IPS-NIHi7 (cell line): ENCODE measurements around the gene COQ2.
"Not testable (repeated sequence)": the region's sequence is repeated elsewhere in the genome, so short reads cannot be mapped to it uniquely, and the experiment has no call there.

Experiments
- DNase-seq: peaks from one replicate; pipeline ENCODE4 v3.0.0; 2012; ENCODE audit warnings: mixed read lengths; ENCODE audit errors: extremely low spot score

The COQ2 gene

GRCh38 chr4:83247415-83248357 lies 36.9 kb downstream of the COQ2 start:
- DNase-seq, result no peak

- no peak for DNase-seq
Observed at GRCh38 chr4:83241132-83241531, 43.5 kb downstream of the COQ2 start.

GRCh38 chr4:83240379-83240875 lies 44.2 kb downstream of the COQ2 start:
- no peak for DNase-seq

DNA sequence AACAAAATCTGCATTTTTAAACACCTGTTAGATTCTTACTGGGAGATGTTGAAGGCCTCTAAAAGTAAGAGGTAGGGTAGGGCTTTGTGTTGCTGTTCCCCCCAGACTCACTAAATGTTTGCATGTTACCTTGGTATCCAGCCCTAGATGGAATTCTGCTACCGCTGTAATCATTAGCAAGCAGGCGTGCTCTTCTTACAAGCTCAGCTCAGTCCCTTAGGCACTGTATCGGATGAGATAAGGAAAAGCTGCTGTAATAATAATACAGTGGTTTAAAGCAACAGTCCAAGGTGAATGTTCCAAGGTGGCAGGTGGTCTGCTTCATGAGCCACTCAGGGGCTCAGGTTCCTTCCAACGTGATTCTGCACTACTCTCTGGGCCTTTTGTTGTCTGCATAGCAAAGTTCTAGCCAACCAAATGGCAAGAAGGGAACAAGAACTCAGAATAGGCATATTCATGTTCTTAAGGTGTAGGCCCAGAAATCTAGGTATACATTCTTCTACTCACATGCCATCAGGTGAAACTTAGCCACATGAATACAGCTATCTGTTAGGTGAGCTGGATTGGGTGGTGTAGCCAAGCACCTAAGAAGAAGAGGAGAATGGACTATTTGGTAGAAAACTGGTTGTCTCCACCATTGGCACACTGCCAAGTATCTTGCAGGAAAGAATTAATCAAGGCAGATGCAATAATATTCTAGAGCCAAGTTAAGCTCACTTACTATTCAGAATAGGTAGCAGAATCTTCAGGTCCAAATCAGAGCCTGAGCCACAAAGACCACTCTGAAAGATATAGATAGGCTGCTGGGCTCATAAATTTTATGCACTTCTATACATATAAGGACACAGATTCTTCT lies 46.0 kb downstream of the COQ2 start:
- no peak for DNase-seq

DNA sequence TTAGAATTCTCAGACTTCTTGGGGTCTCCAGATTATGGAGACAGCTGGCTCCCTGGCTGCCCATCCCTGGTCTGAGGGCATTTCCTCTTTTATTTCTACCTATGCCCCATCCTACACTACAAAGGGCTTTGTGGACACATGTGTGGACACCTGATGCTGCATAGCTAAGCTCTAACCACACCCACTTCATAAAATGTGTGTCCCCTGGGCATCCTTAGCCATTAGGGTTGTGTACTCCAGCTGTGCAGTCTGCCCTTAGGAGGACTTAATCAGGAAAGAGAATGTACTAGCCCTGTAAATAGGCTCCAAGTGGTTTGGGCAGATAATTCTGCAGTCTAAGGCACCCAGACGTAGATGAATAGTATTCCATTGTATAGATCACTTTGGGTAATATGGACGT lies 47.0 kb downstream of the COQ2 start:
- DNase-seq, result no peak

GRCh38 chr4:83235645-83236133 lies 48.9 kb downstream of the COQ2 start:
- not testable (repeated sequence) for DNase-seq

DNA sequence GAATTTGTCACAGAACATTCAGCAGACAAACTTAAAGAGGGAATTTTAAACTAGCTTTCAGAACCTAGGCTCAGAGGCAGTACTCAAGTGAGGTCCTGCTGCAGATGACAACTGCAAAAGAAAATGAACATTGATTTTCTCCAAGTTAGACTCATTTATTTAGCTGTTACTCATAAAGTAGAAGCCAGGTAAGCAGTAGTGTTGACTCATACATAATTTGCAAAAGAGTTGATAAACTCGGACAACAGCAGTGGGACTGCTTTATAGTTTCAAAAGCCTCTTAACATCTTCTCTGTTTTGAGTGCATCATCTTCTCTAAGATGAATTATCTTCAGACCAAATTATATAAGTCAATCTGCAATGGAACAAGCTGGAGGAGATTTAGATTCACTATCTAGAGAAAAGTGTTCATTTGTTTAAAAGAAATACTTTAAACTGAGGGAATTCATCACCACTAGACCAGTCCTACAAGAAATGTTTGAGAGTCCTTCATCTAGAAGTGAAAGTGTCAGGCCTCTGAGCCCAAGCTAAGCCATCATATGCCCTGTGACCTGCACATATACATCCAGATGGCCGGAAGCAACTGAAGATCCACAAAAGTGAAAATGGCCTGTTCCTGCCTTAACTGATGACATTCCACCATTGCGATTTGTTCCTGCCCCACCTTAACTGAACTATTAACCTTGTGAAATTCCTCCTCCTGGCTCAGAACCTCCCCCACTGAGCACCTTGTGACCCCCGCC lies 49.5 kb downstream of the COQ2 start:
- DNase-seq, result no peak

DNA sequence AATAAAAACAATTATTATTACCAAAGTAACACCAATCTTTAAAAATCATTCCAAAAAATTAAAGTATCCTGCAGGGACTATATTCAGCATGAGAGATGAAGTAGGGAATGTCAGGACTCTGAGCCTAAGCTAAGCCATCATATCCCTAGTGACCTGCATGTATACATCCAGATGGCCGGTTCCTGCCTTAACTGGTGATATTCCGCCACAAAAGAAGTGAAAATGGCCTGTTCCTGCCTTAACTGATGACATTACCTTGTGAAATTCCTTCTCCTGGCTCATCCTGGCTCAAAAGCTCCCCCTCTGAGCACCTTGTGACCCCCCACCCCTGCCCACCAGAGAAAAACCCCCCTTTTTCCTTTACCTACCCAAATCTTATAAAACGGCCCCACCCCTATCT lies 50.2 kb downstream of the COQ2 start:
- not testable (repeated sequence) for DNase-seq

- DNase-seq, result no peak
Observed at GRCh38 chr4:83232082-83232481, 52.5 kb downstream of the COQ2 start.

DNA sequence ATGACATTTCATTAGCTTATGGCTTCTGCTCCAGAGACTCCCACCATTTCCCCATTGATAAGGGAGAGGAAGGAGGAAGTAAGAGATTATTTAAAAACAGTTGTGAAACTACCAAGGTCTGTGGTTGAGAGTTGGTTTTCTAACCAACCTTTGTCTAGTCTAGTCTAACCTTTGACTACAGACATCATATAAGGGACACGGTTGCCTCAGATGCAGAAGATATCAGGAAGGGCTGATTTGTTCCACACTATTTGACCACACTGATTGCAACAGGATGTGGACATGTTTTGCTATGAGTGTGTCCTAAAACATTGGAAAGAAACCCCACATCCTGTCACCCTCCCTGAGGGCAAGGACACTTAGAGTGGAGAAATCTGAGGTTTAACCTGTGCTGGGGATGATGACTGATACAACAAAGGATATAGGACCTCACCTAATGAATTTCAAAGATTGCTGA lies 53.0 kb downstream of the COQ2 start:
- no peak for DNase-seq

- no peak for DNase-seq
Observed at GRCh38 chr4:83230928-83231327, 53.7 kb downstream of the COQ2 start.

DNA sequence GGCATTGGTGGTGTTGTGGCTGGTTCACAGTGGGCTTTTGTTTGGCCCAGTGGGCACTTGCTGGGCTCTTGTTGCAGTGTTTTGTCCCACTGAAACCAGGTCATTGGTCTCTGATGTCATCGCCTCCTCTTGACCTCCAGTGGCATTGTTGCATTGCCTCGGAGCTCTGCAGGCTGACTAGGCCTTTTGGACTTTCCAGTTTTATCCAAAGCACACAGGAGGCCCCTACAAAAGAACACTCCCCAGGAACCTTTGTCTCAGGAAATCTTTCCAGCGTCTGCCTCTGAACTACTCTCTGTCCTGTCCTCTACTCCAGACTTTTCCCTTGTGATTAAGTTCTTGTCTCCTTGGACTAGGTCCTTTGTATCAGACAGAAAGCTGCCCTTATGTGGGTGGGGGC lies 54.8 kb downstream of the COQ2 start:
- no peak for DNase-seq

GRCh38 chr4:83228231-83228630 lies 56.4 kb downstream of the COQ2 start:
- no peak for DNase-seq

DNA sequence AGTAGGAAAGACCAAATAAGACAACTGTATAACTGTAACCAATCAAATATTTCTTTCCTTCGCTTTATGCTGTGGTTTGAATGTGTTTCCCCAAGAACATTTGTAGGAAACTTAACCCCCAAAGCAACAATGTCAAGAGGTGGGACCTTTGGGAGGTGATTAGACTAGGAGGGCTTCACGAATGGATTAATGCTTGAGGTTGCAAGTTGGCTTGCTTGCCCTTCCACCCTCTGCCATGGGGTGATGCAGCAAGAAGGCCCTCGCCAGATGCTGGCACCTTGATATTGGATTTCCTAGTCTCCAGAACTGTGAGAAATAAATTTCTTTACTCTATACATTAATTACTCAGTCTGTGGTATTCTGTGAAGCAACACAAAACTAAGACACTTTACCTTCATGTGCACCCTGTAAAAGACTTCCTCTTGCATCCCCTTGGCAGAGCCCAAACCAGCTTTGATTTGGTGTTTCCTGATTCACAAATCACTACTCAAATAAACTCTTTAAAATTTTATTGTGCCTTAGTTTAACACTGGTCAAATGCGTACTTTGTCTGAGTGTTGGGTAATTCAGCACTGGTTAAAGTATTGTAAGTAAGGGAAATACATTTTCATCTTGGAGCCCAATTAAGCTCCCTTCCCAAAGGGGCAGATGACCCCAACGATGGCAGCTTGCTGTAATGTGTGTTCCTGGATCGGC lies 59.9 kb downstream of the COQ2 start:
- no peak for DNase-seq

DNA sequence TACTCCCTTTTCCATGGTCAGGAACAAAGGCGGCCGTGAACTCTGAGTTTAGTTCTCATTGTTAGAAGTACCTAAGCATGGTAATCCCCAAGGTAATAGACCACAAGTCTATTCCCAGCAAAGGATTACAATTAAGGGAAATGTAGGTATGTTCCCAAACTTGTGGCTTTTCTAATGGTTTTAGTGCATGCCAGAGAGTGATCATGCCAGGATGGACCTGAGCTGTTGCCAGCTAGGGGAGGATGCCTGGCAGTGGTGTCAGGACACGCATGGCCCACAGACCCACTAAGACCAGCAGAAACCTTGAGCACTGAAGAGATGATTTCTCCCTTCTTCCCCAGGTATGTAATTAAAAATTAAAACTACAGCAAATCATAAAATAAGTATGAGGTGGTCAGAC lies 60.8 kb downstream of the COQ2 start:
- no peak for DNase-seq

DNA sequence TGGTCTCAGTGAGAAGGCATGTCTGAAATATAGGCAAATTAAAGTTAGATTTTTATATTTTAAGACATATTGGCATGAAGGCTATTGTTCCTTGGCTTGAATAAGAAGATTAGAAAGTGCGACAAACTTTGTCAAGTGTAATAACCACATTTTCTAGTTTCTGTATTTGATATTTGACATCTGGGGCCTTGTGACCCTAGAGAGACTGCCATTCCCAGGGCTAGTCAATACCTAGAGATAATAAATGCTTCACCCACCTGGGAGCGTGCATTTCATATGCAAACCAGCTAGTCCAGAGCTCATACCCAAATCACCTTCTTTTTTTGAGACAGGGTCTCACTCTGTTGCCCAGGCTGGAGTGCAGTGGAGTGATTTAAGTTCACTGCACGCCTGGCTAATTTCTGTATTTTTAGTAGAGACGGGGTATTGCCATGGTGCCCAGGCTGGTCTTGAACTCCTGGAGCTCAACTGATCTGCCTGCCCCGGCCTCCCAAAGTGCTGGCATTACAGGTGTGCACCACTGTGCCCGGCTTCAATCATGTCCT lies 62.6 kb downstream of the COQ2 start:
- DNase-seq, result no peak

DNA sequence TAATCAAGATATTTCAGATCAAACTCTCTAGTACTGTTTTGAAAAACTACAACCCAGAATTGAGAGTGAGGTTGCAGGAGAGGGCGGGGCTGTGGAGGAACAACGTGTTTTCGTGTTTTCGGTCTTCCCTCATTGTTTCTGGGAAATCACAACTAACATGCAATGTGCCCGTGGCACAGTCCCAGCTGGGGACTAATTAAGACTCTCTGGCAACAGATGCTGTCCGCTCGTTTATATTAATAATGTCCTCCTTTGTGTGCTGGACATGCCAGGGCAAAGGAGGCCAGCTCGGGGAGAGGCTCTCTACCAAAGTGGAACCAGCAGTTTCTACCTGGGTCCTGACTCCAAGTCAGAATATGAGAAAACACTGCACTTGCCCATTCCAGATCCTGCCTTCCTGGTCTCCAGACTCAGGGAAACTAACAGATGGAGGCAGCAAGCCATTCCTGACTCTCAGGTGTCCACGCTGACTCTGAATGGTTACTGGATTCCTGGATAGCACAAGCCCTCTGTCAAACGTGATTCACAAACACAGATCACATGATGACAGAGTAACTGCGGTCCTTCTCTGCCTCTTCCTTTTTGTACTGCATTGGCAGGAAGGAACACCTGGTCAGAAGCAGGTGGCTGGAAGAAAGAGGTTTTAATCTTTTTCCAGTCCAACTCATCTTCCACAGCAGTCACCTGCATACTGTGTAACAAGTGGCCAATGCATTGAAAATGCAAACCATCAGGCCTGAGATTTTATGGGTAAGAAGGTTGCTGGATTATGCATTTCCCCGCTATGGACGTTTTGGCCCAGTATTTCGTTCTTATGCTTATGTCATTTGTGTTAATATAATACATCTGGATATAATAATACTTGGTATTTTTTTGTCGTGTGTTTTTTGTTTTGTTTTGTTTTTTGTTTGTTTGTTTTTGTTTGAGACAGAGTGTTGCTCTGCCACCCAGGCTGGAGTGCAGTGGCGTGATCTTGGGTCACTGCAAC lies 65.0 kb downstream of the COQ2 start:
- no peak for DNase-seq

- DNase-seq, result no peak
Observed at GRCh38 chr4:83217721-83218522, 66.7 kb downstream of the COQ2 start.
